ENCODE results near the gene NOP16.
A peak's percentile ranks its signal among the peaks of the same experiment; 100 is the strongest.

Gene NOP16

GRCh38 chr5:176364765-176365350 lies 23.5 kb downstream of the NOP16 start:
- Histone ChIP-seq H3K36me3 (ENCODE audit: control insufficient read depth in 4 of 4, insufficient read depth in 4 of 4, low read length in 3 of 4) (peaks cover 0 to 11% (median 5%) of the 10 kb centered on the region in 4 experiments), H3K27me3 (replicated peaks in 2 of 5; ENCODE audit: control insufficient read depth in 4 of 5, insufficient read depth in 5 of 5, low read length in 4 of 5) (peaks cover 0 to 3% (median 0%) of the 10 kb centered on the region in 5 experiments), H3K4me1 (ENCODE audit: control extremely low read depth in 1 of 4, control insufficient read depth in 4 of 4, insufficient read depth in 4 of 4, low read length in 3 of 4) (peaks cover 3 to 27% (median 23%) of the 10 kb centered on the region in 4 experiments), H3K9me3 (ENCODE audit: control extremely low read depth in 1 of 5, control insufficient read depth in 4 of 5, insufficient read depth in 2 of 5, low read depth in 1 of 5, low read length in 4 of 5) (no peaks in the 10 kb centered on the region), H3K4me3 (ENCODE audit: control insufficient read depth in 1 of 7, extremely low read depth in 1 of 7, insufficient read depth in 4 of 7, low read depth in 2 of 7, low read length in 6 of 7) (peak overlapping the region; percentile 20 to 83 (median 67)), H3K27ac (ENCODE audit: insufficient read depth in 1 of 2, low read depth in 1 of 2, low read length in 2 of 2, poor library complexity in 1 of 2, severe bottlenecking in 2 of 2) (no peak overlapping the region)
- ChIA-PET POLR2A (no interaction called here), CTCF (no interaction called here)
- WGBS (ENCODE audit: insufficient coverage): 13% methylated on average over 22 of the region's 28 CpGs
- DNase-seq: no peak

GRCh38 chr5:176362233-176362490 lies 26.2 kb downstream of the NOP16 start:
- H3K9me3 ChIP-seq (ENCODE audit: control extremely low read depth in 1 of 5, control insufficient read depth in 4 of 5, insufficient read depth in 2 of 5, low read depth in 1 of 5, low read length in 4 of 5): no peaks in the 10 kb centered on the region
- H3K4me1 ChIP-seq (ENCODE audit: control extremely low read depth in 1 of 4, control insufficient read depth in 4 of 4, insufficient read depth in 4 of 4, low read length in 3 of 4): peaks cover 5 to 31% (median 25%) of the 10 kb centered on the region in 4 experiments
- WGBS (ENCODE audit: insufficient coverage): 50% methylated on average over 2 of the region's 8 CpGs
- POLR2A ChIA-PET: interaction anchor here (0.6 to 1.6 kb wide), 7 partner anchors 11 to 177 kb away, joined by 3 to 5 read pairs (median 3); partner anchors contain the start of gene NOP16
- H3K4me3 ChIP-seq (ENCODE audit: control insufficient read depth in 1 of 7, extremely low read depth in 1 of 7, insufficient read depth in 4 of 7, low read depth in 2 of 7, low read length in 6 of 7): peak overlapping the region in 6 of 7 experiments; percentile 7 to 97 (median 90)
- peaks cover 0 to 3% (median 0%) of the 10 kb centered on the region in 5 experiments for H3K27me3 ChIP-seq (replicated peaks in 2 of 5; ENCODE audit: control insufficient read depth in 4 of 5, insufficient read depth in 5 of 5, low read length in 4 of 5)
- H3K36me3 ChIP-seq (ENCODE audit: control insufficient read depth in 4 of 4, insufficient read depth in 4 of 4, low read length in 3 of 4): peaks cover 3 to 15% (median 10%) of the 10 kb centered on the region in 4 experiments
- CTCF ChIA-PET: interaction anchor here (0.9 to 1.6 kb wide), 4 partner anchors 20 to 30 kb away, joined by 3 to 6 read pairs (median 4); no protein-coding TSS in a partner anchor
- DNase-seq: no peak
- H3K27ac ChIP-seq (ENCODE audit: insufficient read depth in 1 of 2, low read depth in 1 of 2, low read length in 2 of 2, poor library complexity in 1 of 2, severe bottlenecking in 2 of 2): peak overlapping the region in 1 of 2 experiments; percentile 44

GRCh38 chr5:176361437-176362232 lies 26.8 kb downstream of the NOP16 start, which contains the start of gene KIAA1191:
KIAA1191 (minus strand) TSS chr5:176361764; CDS start chr5:176359508, 2,256 bp downstream.
- Histone ChIP-seq H3K9me3 (ENCODE audit: control extremely low read depth in 1 of 5, control insufficient read depth in 4 of 5, insufficient read depth in 2 of 5, low read depth in 1 of 5, low read length in 4 of 5) (no peaks in the 10 kb centered on the region), H3K36me3 (ENCODE audit: control insufficient read depth in 4 of 4, insufficient read depth in 4 of 4, low read length in 3 of 4) (peaks cover 3 to 19% (median 12%) of the 10 kb centered on the region in 4 experiments), H3K4me1 (ENCODE audit: control extremely low read depth in 1 of 4, control insufficient read depth in 4 of 4, insufficient read depth in 4 of 4, low read length in 3 of 4) (peaks cover 5 to 31% (median 25%) of the 10 kb centered on the region in 4 experiments), H3K4me3 (ENCODE audit: control insufficient read depth in 1 of 7, extremely low read depth in 1 of 7, insufficient read depth in 4 of 7, low read depth in 2 of 7, low read length in 6 of 7) (peak within 1 kb of the TSS; percentile 65 to 97 (median 89)), H3K27ac (ENCODE audit: insufficient read depth in 1 of 2, low read depth in 1 of 2, low read length in 2 of 2, poor library complexity in 1 of 2, severe bottlenecking in 2 of 2) (peak within 1 kb of the TSS; percentile 70 to 92), H3K27me3 (replicated peaks in 2 of 5; ENCODE audit: control insufficient read depth in 4 of 5, insufficient read depth in 5 of 5, low read length in 4 of 5) (peaks cover 0 to 3% (median 0%) of the 10 kb centered on the region in 5 experiments)
- CTCF ChIA-PET: interaction anchor here (0.9 to 1.6 kb wide), 4 partner anchors 20 to 31 kb away, joined by 3 to 6 read pairs (median 4); no protein-coding TSS in a partner anchor
- POLR2A ChIA-PET: interaction anchor here (0.6 to 1.6 kb wide), 8 partner anchors 10 to 178 kb away, joined by 3 to 5 read pairs (median 3); partner anchors contain the start of gene NOP16
- DNase-seq: peak; percentile 96 to 98 (median 98)
- 0% methylated on average over 50 of the region's 56 CpGs for WGBS (ENCODE audit: insufficient coverage)

GRCh38 chr5:176360894-176361436 lies 27.4 kb downstream of the NOP16 start:
- Histone ChIP-seq H3K4me3 (ENCODE audit: control insufficient read depth in 1 of 7, extremely low read depth in 1 of 7, insufficient read depth in 4 of 7, low read depth in 2 of 7, low read length in 6 of 7) (peak overlapping the region; percentile 65 to 97 (median 89)), H3K9me3 (ENCODE audit: control extremely low read depth in 1 of 5, control insufficient read depth in 4 of 5, insufficient read depth in 2 of 5, low read depth in 1 of 5, low read length in 4 of 5) (no peaks in the 10 kb centered on the region), H3K4me1 (ENCODE audit: control extremely low read depth in 1 of 4, control insufficient read depth in 4 of 4, insufficient read depth in 4 of 4, low read length in 3 of 4) (peaks cover 5 to 27% (median 23%) of the 10 kb centered on the region in 4 experiments), H3K27me3 (replicated peaks in 2 of 5; ENCODE audit: control insufficient read depth in 4 of 5, insufficient read depth in 5 of 5, low read length in 4 of 5) (peaks cover 0 to 3% (median 0%) of the 10 kb centered on the region in 5 experiments), H3K36me3 (ENCODE audit: control insufficient read depth in 4 of 4, insufficient read depth in 4 of 4, low read length in 3 of 4) (peaks cover 8 to 25% (median 19%) of the 10 kb centered on the region in 4 experiments), H3K27ac (ENCODE audit: insufficient read depth in 1 of 2, low read depth in 1 of 2, low read length in 2 of 2, poor library complexity in 1 of 2, severe bottlenecking in 2 of 2) (peak overlapping the region; percentile 70 to 92)
- CTCF ChIA-PET: interaction anchor here (0.7 to 1.2 kb wide), 3 partner anchors 9 to 209 kb away, joined by 3 to 4 read pairs (median 3); no protein-coding TSS in a partner anchor
- peak in 1 of 3 donors; percentile 10 for DNase-seq
- 4% methylated on average over 18 of the region's 27 CpGs for WGBS (ENCODE audit: insufficient coverage)
- POLR2A ChIA-PET: interaction anchor here (0.6 to 1.3 kb wide), 3 partner anchors 12 to 28 kb away, joined by 3 to 4 read pairs (median 3); no protein-coding TSS in a partner anchor

GRCh38 chr5:176359658-176360057 lies 28.7 kb downstream of the NOP16 start:
- Histone ChIP-seq H3K27me3 (replicated peaks in 2 of 5; ENCODE audit: control insufficient read depth in 4 of 5, insufficient read depth in 5 of 5, low read length in 4 of 5) (no peaks in the 10 kb centered on the region), H3K36me3 (ENCODE audit: control insufficient read depth in 4 of 4, insufficient read depth in 4 of 4, low read length in 3 of 4) (peaks cover 15 to 37% (median 30%) of the 10 kb centered on the region in 4 experiments), H3K9me3 (ENCODE audit: control extremely low read depth in 1 of 5, control insufficient read depth in 4 of 5, insufficient read depth in 2 of 5, low read depth in 1 of 5, low read length in 4 of 5) (no peaks in the 10 kb centered on the region), H3K4me1 (ENCODE audit: control extremely low read depth in 1 of 4, control insufficient read depth in 4 of 4, insufficient read depth in 4 of 4, low read length in 3 of 4) (peaks cover 5 to 16% (median 13%) of the 10 kb centered on the region in 4 experiments), H3K4me3 (ENCODE audit: control insufficient read depth in 1 of 7, extremely low read depth in 1 of 7, insufficient read depth in 4 of 7, low read depth in 2 of 7, low read length in 6 of 7) (peak overlapping the region in 1 of 7 experiments; percentile 10), H3K27ac (ENCODE audit: insufficient read depth in 1 of 2, low read depth in 1 of 2, low read length in 2 of 2, poor library complexity in 1 of 2, severe bottlenecking in 2 of 2) (no peak overlapping the region)
- 90% methylated on average over 3 of the region's 4 CpGs for WGBS (ENCODE audit: insufficient coverage)
- CTCF ChIA-PET: interaction anchor here (1.0 to 1.2 kb wide), 2 partner anchors 8 to 211 kb away, joined by 3 to 4 read pairs; no protein-coding TSS in a partner anchor
- POLR2A ChIA-PET: no interaction called here
- peak in 2 of 3 donors; percentile 17 to 33 for DNase-seq

- no peak overlapping the region for H3K27ac ChIP-seq (ENCODE audit: insufficient read depth in 1 of 2, low read depth in 1 of 2, low read length in 2 of 2, poor library complexity in 1 of 2, severe bottlenecking in 2 of 2)
- WGBS (ENCODE audit: insufficient coverage): 100% methylated on average over 2 of the region's 3 CpGs
- no peaks in the 10 kb centered on the region for H3K27me3 ChIP-seq (replicated peaks in 2 of 5; ENCODE audit: control insufficient read depth in 4 of 5, insufficient read depth in 5 of 5, low read length in 4 of 5)
- ChIA-PET POLR2A (no interaction called here), CTCF (no interaction called here)
- no peak for DNase-seq
- peaks cover 20 to 70% (median 58%) of the 10 kb centered on the region in 4 experiments for H3K36me3 ChIP-seq (ENCODE audit: control insufficient read depth in 4 of 4, insufficient read depth in 4 of 4, low read length in 3 of 4)
- H3K4me1 ChIP-seq (ENCODE audit: control extremely low read depth in 1 of 4, control insufficient read depth in 4 of 4, insufficient read depth in 4 of 4, low read length in 3 of 4): peaks cover 0 to 9% (median 4%) of the 10 kb centered on the region in 4 experiments
- no peak overlapping the region for H3K4me3 ChIP-seq (ENCODE audit: control insufficient read depth in 1 of 7, extremely low read depth in 1 of 7, insufficient read depth in 4 of 7, low read depth in 2 of 7, low read length in 6 of 7)
- no peaks in the 10 kb centered on the region for H3K9me3 ChIP-seq (ENCODE audit: control extremely low read depth in 1 of 5, control insufficient read depth in 4 of 5, insufficient read depth in 2 of 5, low read depth in 1 of 5, low read length in 4 of 5)
Measured at GRCh38 chr5:176356179-176356566, 32.2 kb downstream of the NOP16 start.
